NCI-H146 (cell line): ENCODE measurements around the gene STX2.
A peak's percentile ranks its signal among the peaks of the same experiment; 100 is the strongest.
"Not testable (repeated sequence)": the region's sequence is repeated elsewhere in the genome, so short reads cannot be mapped to it uniquely, and the experiment has no call there.

Source experiments
- DNase-seq: peaks from one replicate; lab custom pipeline; 2025; lab: John Stamatoyannopoulos, UW

STX2 gene

DNA sequence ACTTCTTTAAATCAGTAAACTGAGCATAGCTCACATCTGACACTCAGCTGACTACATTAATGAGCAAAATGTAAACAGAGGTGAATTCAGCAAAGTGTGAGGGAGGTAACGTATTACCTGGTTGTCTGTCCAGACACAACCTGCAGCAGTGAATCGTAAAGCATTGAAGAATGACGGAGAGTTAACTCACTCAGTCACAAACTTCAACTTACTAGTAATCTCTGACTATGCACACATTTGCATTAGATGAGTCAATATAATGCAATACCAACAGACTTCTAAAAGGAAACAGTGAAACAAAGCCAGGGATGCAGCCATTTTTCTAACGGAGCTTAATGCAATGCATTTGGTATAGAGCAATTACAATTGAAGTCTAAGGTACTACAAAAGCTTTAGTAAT, 40.0 kb downstream of the STX2 start:
- DNase-seq = no peak

DNA sequence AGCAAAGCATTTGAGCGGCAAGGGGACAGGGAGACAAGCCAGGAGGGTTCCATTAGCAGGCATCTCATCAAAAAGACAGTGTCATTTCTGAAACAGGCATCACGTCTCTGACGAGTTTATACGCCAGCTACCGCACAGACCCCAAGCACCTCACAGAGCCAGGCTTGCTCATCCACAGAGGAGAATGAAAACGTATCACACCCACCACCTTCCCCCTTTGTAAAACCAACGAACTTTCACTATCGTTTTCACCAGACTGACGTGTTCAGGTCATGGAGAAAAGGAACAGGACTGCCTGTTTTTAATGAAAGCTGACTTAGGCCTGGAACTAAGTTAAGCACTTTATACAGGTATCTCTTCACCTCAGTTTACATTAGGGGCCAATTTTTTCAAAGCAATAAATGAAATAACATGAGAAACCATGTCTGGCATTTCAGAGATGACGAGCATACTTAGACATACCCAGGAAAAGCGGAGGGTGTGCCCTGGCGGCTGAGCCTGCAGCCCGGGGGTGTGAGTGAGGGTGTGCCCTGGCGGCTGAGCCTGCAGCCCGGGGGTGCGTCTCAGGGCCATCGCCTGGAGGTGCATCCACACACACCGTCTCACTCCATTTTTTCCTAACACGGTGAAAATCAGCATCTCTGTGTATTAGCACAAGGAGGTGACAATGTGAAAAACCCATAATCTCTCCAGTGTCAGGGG, 41.9 kb downstream of the STX2 start:
- DNase-seq = no peak

DNA sequence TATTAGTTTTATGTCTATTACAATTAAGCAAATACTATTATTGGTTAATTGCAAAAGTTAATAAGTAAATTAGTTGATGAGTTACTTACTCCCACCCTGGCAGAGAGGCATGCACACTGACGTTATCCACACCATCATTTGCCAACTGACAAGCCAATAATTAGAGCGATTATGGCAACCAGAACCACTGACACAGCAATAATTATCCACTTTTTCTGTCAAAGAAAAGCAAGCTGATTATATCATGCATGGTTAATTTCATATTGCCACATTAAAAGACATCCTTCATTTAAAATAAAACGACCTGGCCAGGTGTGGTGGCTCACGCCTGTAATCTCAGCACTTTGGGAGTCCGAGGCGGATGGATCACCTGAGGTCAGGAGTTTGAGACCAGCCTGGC, 43.1 kb downstream of the STX2 start:
- DNase-seq = peak; percentile 9

DNA sequence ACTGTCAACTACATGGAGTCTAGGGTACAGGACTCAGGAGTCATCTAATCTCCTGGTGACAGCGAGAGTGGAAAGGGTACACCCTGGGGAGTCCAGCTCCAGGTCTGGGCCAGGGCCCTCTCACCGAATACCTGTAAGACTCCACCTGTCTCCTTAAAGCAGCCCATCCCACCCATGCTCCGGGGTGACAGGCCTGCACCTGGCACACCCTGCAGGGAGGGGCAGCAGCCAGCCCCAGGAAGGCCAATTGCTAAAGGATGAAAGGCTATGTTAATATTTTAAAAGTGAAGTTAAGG, 45.5 kb downstream of the STX2 start:
- no peak for DNase-seq

DNA sequence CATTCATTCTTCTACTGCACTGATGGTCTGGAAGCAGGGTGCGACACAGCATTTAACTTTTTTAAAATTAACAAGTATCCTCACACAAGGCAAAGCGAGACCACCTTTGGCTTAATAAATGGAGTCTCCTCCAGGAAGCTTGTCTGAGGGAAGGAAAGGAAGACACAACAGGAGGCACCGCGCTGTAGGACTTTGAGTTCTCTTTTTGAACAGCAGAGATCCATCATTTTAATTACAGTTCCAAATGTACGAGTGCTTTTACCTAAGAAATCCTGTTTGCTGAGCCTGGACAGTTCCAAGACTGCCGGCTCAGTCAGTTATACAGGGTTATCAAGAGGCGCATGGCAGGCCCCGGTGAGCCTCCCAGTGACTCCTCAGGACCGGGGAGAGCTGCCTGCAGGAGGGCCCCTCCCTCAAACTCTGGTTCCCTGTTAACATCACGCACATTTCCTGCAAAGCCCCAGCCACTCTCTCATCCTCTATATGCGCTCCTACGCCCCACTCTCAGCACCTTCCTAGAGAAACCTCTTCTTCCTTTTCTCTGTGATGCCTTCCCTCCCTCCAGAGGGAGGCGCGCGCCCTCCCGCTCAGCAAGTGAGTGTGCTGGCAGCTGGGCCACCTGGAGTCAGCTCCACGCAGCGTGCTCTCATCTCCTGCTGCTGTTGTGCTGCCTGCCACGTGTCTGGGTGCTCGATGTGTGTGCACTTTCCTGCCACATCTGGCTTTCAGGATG, 46.1 kb downstream of the STX2 start:
- DNase-seq = no peak

DNA sequence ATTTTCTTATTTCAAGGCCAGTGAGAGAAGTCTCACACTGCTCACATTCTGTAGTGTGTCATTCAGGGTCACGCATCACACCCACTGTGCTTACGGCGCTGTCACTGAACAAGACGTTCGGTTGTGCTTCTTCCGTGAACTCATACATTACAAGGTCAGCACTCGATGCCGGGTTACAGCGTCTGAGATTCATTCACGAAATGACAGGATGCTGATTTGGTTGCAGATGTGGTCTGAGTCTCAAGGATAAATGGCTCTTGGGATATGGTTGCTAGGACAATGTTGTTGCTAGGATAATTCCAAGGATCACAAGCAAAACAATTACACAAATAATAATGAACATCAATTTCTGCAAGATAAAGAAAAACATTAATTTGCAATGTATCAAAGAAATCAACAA, 47.4 kb downstream of the STX2 start:
- DNase-seq = no peak

DNA sequence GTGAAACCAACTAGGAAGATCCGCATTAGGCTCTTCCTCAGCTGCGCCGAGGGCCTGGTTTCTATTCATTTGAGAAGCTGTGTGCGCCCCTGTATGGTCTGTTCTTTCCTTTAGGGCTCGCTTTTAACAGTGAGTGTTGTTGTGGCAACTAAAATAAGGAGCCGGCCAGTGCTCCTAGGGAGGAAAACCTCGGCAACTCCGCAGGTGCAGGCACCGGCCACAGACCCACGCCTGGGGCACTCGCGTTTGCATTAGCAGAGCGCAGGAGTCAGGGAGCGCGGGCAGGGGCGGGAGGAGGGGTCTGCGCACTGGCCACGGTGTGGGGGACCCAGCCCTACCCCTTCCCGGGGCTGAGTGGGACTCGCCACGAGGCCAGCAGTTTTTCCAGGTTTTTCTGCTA, 50.5 kb downstream of the STX2 start:
- DNase-seq = no peak

DNA sequence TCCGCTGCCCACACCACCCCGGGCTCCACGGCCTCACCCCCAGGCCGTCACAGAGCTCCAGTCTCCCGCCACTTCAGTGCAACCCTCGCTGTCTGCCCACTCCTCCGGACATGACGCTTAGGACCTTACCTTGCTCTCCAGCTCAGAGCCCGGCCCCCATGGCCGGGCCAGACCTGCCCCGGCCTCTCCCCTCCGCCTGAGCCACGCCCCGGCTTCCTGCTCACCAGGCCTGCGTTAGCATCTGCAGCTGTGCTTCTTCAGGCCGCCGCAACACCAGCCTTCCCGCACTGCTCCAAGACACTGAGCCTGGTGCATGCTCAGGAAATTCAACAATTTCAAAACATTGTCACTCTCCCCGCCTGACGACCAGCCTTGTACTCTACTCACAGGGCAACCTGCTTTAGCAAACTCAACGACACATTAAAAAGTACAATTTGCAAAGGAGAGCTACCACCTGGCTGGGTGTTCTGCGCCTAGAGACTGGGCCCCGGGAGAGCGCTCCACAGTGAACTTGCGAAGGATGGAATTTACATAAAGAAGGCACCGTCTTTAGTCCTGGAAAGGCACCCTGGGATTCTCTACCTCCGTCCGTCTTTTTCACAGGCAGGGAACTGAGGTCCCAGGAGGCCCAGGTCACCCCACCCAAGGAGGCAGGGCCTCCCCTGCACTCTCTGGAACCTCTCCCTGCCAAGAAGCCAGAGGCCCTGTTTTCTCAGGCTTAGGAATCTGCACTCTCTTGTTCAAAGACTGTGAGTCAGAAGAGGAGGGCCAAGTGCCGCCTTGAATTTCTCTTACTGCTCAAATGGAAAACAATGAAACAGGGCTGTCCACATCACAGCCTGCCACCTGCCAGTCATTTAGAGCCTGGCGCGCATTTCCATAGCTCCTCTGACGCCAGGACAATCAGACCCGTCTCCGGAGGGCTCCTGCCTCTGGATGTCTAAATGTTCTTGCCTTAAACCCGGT, 51.3 kb downstream of the STX2 start:
- DNase-seq = no peak

DNA sequence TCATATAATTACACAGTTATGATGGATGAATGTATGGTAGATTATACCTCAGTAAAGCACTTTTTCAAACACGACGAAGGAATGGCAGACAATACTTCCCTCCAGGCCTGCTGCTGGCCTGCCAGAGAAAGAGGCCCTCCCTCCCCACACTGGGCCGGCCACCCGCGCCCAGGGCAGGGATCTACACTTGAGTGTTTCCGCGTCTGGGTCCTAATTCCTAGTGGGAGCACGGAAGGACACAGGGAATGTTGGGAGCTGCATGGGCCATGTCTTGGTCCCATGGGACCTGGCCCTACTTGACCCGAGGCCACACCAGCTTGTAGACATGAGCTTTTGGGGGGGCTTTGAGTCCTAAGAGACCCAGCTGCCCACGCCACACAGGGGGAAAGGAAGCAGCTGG, 52.0 kb downstream of the STX2 start:
- DNase-seq = no peak

DNA sequence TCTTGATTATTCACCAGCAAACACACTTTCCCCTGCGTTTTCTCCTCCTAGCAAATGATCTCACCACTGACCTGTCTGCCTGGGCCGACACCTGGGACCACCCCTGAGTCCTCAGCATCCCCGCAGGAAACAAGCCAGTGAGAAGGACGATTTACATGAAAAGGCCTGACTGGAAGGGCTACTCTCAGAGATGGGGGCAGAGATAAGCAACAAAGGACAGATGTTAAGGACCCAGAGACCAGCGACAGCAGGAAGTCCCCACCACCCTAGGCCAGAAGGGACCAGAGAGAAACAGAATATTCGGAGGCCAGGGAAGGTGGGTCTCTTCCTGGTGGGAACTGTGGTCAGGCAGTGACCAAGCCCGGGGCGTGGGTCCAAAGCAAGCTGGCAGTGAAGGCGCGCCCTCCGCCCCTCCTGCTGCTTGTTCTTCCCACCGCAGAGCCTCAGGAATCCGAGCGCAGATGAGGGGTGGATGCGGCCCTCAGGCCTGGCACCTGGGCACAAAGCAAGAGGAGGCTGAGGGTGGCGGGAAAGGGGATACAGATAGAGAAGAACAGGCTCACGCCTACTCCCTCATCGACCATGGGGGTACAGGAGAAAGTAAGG, 55.8 kb downstream of the STX2 start:
- no peak for DNase-seq

DNA sequence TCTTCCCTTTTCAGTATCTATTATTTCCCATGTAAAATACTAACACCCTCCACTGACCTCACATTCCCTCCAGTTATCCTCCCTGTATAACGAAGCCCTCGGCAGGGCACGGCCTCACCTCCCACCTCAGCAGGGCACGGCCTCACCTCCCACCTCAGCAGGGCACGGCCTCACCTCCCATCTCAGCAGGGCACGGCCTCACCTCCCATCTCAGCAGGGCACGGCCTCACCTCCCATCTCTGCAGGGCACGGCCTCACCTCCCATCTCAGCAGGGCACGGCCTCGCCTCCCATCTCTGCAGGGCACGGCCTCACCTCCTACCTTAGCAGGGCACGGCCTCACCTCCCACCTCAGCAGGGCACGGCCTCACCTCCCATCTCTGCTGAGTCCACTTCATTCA, 56.8 kb downstream of the STX2 start:
- not testable (repeated sequence) for DNase-seq

DNA sequence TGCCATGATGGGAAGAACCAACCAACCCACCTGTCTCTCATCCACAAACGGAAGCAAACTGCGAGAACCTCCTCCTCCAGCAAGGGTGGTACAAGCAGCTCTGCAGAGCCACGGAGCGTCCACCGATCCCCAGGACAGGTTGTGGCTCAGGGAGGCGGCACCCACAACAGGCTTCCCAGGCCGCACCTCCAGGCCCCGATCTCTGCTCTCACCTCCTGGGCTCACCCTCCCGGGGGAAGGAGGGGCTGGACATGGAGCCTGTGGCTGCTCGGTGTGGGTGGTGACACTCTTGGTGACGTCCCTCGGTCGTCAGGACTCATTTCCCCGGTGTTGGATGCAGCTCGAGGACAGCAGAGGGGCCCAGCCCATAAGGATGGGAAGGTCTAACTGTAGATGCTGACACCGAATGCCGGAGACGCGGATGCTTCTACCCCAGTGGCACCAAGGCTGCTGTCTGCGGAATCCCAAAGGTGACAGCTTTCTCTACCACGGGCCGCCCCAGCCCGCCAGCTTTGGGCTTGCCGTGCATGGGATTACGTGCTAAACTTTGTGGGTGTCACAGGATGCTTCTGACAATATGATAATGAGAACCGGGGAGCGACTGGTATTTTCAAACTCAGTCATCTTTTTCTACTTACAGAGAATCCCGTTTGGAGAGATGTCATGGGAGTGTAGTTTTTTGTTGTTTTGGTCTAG, 58.0 kb downstream of the STX2 start:
- DNase-seq = no peak

DNA sequence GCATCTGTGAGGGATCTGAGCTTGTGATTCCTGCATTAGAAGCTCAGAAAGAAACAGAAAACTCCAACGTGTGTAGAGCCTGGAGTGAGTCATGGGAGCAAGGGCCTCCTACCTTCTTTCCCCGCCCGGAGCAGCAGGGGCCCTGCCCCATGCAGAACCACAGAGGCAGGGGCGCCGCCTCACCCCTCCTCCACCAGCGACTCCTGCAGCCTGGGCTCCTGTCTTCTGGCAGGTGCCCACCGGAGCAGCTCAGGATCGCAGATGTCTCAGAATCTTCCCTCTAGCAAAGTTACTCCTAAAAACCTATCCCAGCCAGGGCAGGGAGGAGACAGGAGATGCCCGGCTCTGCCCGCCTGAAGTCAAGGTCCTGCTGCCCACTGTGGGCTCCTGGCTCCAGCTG, 58.7 kb downstream of the STX2 start:
- no peak for DNase-seq

DNA sequence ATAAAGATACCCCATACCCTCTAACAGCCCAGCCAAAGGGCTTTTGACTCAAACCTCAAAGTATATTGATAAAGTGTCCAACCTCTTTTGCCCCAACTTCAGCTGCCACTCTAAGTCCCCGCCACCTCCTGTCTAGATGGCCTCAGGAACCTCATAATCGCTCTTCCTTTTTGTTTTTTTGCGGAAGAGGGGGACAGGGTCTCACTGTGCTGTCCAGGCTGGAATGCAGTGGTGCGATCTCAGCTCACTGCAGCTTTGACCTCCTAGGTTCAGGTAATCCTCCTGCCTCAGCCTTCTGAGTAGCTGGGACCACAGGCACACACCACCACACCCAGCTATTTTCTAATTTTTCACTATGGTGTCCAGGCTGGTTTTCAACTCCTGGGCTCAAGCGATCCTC, 60.3 kb downstream of the STX2 start:
- no peak for DNase-seq

DNA sequence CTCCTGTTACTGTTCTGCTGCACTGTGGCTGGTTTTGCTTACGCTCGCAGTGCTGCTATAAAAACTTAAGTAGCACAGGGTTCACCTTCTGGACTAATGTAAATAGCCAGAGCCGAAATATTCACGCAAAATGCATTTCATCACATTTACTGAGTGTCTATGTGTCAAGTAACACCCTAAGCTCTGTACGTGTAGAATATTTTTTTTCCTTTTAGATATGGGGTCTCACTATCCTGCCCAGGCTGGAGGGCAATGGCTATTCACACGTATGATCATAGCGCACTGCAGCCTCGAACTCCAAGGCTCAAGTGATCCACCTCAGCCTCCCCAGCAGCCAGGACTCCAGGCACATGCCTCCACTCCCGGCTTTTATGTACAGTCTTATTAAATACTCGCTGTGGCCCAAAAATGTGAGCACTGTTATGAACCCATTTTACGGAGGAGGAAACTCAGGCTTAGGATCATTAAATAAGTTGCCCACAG, 62.2 kb downstream of the STX2 start:
- no peak for DNase-seq

DNA sequence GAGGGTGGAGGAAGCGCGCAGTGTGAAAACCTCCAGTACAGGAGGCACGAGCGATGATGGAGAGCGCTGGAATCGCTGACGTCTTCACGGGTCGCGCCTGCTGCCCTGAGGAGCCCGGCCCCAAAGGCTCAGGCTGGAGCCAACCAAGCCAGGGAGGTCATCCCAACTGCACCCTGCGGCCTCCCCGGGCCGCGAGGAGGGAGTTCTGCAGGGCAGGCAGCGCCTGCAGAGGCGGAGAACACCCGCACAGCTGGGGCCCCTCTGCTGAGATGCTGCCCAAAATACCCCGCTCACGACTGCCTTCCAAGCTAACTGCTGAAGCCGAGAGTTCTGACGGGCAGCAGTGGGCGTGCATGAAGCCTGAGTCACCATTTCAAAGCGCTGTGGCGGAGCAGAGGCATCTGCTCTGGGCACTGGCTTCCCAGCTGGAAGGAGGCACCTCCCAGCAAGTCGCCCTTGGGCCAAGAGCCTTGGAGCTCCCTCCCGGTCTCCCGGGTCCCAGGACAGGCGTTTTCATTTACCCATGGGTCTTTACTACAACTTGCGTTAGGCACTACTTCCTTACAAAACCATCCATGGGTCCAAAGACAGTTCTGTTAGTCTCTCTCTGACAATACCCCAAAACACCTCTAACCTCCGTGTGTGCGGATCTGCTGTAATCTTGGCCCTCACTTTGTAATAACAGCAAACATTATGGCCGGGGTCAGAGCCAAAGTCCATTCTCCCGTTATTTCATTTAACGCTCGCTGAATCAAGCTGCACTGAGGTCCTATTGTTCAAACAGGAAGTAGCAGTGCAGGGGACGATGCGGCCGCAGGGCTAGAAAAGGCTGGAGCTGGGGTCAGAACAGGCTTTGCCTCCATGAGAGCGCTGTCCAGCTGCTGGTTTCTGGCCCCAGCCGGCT, 62.8 kb downstream of the STX2 start:
- peak; percentile 52 for DNase-seq

DNA sequence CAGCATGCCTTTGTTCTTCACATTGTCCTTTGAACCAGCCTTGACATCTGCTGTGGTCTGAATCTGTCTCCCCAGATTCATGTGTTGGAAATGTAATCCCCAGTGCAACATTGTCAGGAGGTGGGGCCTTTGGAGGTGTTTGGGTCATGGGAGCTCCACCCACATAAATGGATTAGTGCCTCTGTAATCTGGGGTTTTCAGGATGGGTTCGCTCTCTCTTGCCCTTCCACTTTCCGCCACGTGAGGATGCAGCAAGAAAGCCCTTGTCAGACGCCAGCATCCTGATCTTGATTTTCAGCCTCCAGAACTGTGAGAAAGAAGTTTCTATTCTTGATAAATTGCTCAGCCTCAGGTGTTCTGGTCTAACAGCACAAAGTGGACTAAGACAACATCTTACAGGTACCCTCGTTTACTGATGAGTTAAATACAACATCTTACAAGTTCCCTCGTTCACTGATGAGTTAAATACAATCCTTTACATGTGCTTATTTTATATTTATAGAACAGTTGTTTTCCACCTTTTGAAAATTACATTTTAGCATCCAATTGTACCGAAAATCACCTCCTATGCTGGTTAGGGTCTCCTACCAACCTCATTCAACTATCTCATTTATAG, 68.5 kb downstream of the STX2 start:
- DNase-seq = no peak

DNA sequence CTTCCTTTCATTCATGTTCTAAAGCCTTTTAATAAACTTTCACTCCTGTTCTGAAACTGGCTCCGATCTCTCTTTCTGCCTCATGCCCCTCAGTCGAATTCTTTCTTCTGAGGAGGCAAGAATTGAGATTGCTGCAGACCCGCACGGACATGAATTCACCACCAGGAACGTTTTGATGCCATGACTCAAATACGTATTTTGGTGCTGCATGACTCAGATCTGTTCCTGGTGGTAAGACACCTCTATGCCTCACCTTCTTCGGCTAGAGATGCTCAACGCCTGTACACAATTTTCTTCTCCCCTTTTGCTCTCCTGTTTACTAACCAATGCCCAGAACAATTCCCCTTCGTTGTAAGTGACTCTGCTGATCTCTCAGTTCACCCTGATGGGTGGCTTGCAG, 70.9 kb downstream of the STX2 start:
- no peak for DNase-seq

DNA sequence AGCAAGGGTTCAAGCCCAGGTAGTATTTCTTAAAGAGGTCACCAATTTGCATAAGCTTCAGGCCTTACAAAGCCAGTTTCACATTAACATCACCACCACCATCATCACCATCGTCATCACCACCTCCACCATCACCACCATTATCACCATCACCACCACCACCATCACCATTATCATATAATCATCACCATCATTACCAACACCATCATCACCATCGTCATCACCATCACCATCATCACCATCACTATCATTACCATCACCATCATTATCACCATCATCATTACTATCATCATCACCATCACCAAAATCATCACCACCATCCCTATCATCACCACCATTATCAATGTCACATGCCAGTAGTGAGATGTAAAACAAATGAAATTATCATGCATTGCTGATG, 72.6 kb downstream of the STX2 start:
- DNase-seq = no peak

DNA sequence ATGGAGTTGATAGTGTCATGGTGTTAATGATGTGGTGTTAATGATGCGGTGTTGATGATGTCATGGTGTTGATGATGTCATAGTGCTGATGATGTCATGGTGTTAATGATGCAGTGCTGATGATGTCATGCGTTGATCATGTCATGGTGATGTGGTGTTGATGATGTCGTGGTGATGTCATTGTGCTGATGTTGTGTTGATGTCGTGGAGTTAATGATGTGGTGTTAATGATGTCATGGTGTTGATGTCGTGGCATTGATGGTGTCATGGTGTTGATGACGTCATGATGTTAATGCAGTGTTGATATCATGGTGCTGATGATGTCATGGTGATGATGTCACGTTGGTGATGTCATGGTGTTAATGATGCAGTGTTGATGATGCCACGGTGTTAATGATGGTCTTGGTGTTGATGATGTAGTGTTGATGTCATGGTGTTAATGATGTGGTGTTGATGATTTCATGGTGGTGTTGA, 73.8 kb downstream of the STX2 start:
- no peak for DNase-seq
